ENCODE results near the gene ME3. TPM values are rescaled to one million over a fixed set of nuclear protein-coding genes. Genes with fewer than 3 reads are reported as not detected.

ME3 gene
- polyA plus RNA-seq, 1 donor (not counting 4 experiments of a cell fraction or from before 2014, with no cell fraction given): 1.0 TPM

- no peaks in the 10 kb centered on the region for H3K27me3 ChIP-seq (ENCODE audit: control insufficient read depth, extremely low read depth, insufficient read depth, low read length)
- FAIRE-seq (peak; percentile 58), DNase-seq (ENCODE audit: low read depth, low spot score) (peak; percentile 38)
- H3K9me1 ChIP-seq (ENCODE audit: control insufficient read depth, extremely low read depth, insufficient read depth, low read length): no peaks in the 10 kb centered on the region
- H2AFZ ChIP-seq (ENCODE audit: control insufficient read depth, low read length): no peak overlapping the region
- peaks cover 13% of the 10 kb centered on the region for H3K4me1 ChIP-seq (ENCODE audit: control insufficient read depth, extremely low read depth, insufficient read depth, low read length)
- no peak for TF ChIP-seq CTCF (optimal IDR thresholded peaks at IDR 0.05 in 1 of 3, IDR thresholded peaks at IDR 0.05 in 1 of 3, conservative IDR thresholded peaks at IDR 0.05 in 1 of 3; ENCODE audit: extremely low read depth in 1 of 3, insufficient read depth in 2 of 3, low read length in 3 of 3)
- TF ChIP-seq EZH2 (IDR thresholded peaks at IDR 0.05; ENCODE audit: low read length): no peak
- no peaks in the 10 kb centered on the region for H4K20me1 ChIP-seq (ENCODE audit: control insufficient read depth, extremely low read depth, insufficient read depth, low read length)
- dilution Hi-C loops (cut with MboI; ENCODE audit: extremely low pct_ligation_motif_present, low sequenced_read_pairs): no loop called here
- H3K36me3 ChIP-seq (ENCODE audit: control insufficient read depth in 2 of 2, extremely low read depth in 1 of 2, insufficient read depth in 2 of 2, low read length in 2 of 2): no peaks in the 10 kb centered on the region
- no peaks in the 10 kb centered on the region for H3K79me2 ChIP-seq (ENCODE audit: control insufficient read depth, insufficient read depth, low read length)
- H3K4me3 ChIP-seq (ENCODE audit: control insufficient read depth in 2 of 3, extremely low read depth in 1 of 3, insufficient read depth in 2 of 3, low read depth in 1 of 3, low read length in 3 of 3): no peak overlapping the region
- H3K9ac ChIP-seq (ENCODE audit: control insufficient read depth, extremely low read depth, insufficient read depth, low read length): no peak overlapping the region
- no peak overlapping the region for H3K4me2 ChIP-seq (ENCODE audit: control insufficient read depth, extremely low read depth, insufficient read depth, low read depth, low read length)
- H3K9me3 ChIP-seq (ENCODE audit: control insufficient read depth, low read depth, low read length): no peaks in the 10 kb centered on the region
- no peak overlapping the region for H3K27ac ChIP-seq (ENCODE audit: control insufficient read depth, insufficient read depth, low read length)
Observed at GRCh38 chr11:86666193-86666592, 6.2 kb downstream of the ME3 start.

GRCh38 chr11:86664930-86665329, 7.5 kb downstream of the ME3 start:
- Histone ChIP-seq H3K4me3 (ENCODE audit: control insufficient read depth in 2 of 3, extremely low read depth in 1 of 3, insufficient read depth in 2 of 3, low read depth in 1 of 3, low read length in 3 of 3) (no peak overlapping the region), H3K4me2 (ENCODE audit: control insufficient read depth, extremely low read depth, insufficient read depth, low read depth, low read length) (no peak overlapping the region), H2AFZ (ENCODE audit: control insufficient read depth, low read length) (no peak overlapping the region), H3K79me2 (ENCODE audit: control insufficient read depth, insufficient read depth, low read length) (no peaks in the 10 kb centered on the region), H3K36me3 (ENCODE audit: control insufficient read depth in 2 of 2, extremely low read depth in 1 of 2, insufficient read depth in 2 of 2, low read length in 2 of 2) (no peaks in the 10 kb centered on the region), H3K9ac (ENCODE audit: control insufficient read depth, extremely low read depth, insufficient read depth, low read length) (no peak overlapping the region), H3K4me1 (ENCODE audit: control insufficient read depth, extremely low read depth, insufficient read depth, low read length) (peaks cover 10% of the 10 kb centered on the region), H3K27me3 (ENCODE audit: control insufficient read depth, extremely low read depth, insufficient read depth, low read length) (no peaks in the 10 kb centered on the region), H4K20me1 (ENCODE audit: control insufficient read depth, extremely low read depth, insufficient read depth, low read length) (no peaks in the 10 kb centered on the region), H3K27ac (ENCODE audit: control insufficient read depth, insufficient read depth, low read length) (no peak overlapping the region), H3K9me3 (ENCODE audit: control insufficient read depth, low read depth, low read length) (no peaks in the 10 kb centered on the region), H3K9me1 (ENCODE audit: control insufficient read depth, extremely low read depth, insufficient read depth, low read length) (no peaks in the 10 kb centered on the region)
- dilution Hi-C loops (cut with MboI; ENCODE audit: extremely low pct_ligation_motif_present, low sequenced_read_pairs): no loop called here
- no peak for DNase-seq (ENCODE audit: low read depth, low spot score)
- TF ChIP-seq EZH2 (IDR thresholded peaks at IDR 0.05; ENCODE audit: low read length) (no peak), CTCF (optimal IDR thresholded peaks at IDR 0.05 in 1 of 3, IDR thresholded peaks at IDR 0.05 in 1 of 3, conservative IDR thresholded peaks at IDR 0.05 in 1 of 3; ENCODE audit: extremely low read depth in 1 of 3, insufficient read depth in 2 of 3, low read length in 3 of 3) (no peak)
- FAIRE-seq: no peak
